HG02885 (cell line): ENCODE results near the gene NAB2.
A peak's percentile ranks its signal among the peaks of the same experiment; 100 is the strongest.
"Not testable (repeated sequence)": the region's sequence is repeated elsewhere in the genome, so short reads cannot be mapped to it uniquely, and the experiment has no call there.

ENCODE experiments used
- ATAC-seq: cut with Tn5 transposase; IDR thresholded peaks from one replicate; pipeline ENCODE4 v1.9.1; 2021; ENCODE audit warnings: mild to moderate bottlenecking; ENCODE audit not compliant: unreplicated experiment, poor library complexity

The NAB2 gene

GRCh38 chr12:57088354-57089270 lies at the start of gene NAB2:
NAB2 (plus strand) TSS chr12:57089114; CDS start chr12:57089272, 158 bp downstream.
- ATAC-seq: peak; percentile 57

GRCh38 chr12:57040211-57040610 lies 48.7 kb upstream of the NAB2 start:
- no peak for ATAC-seq

GRCh38 chr12:57040750-57041149 lies 48.2 kb upstream of the NAB2 start:
- no peak for ATAC-seq

GRCh38 chr12:57042695-57043094 lies 46.2 kb upstream of the NAB2 start:
- ATAC-seq: no peak

- no peak for ATAC-seq
Measured at GRCh38 chr12:57044468-57044867, 44.4 kb upstream of the NAB2 start.

- ATAC-seq: no peak
Measured at GRCh38 chr12:57044889-57045288, 44.0 kb upstream of the NAB2 start.

- no peak for ATAC-seq
Measured at GRCh38 chr12:57046086-57046791, 42.7 kb upstream of the NAB2 start.

- ATAC-seq: no peak
Measured at GRCh38 chr12:57046947-57047890, 41.7 kb upstream of the NAB2 start.

GRCh38 chr12:57047981-57048380 lies 40.9 kb upstream of the NAB2 start:
- ATAC-seq: no peak

- no peak for ATAC-seq
Measured at GRCh38 chr12:57048423-57049118, 40.3 kb upstream of the NAB2 start.

- ATAC-seq: no peak
Measured at GRCh38 chr12:57049119-57049446, 39.8 kb upstream of the NAB2 start.

GRCh38 chr12:57049890-57050289 lies 39.0 kb upstream of the NAB2 start, which contains the start of gene MYO1A:
MYO1A (minus strand) TSS chr12:57050129; CDS start chr12:57048323, 1,806 bp downstream.
- no peak for ATAC-seq

- no peak for ATAC-seq
Measured at GRCh38 chr12:57051011-57051410, 37.9 kb upstream of the NAB2 start.

GRCh38 chr12:57053146-57053545 lies 35.8 kb upstream of the NAB2 start:
- not testable (repeated sequence) for ATAC-seq

GRCh38 chr12:57053901-57054300 lies 35.0 kb upstream of the NAB2 start:
- not testable (repeated sequence) for ATAC-seq

GRCh38 chr12:57055824-57056223 lies 33.1 kb upstream of the NAB2 start:
- no peak for ATAC-seq

GRCh38 chr12:57057067-57057751 lies 31.7 kb upstream of the NAB2 start:
- ATAC-seq: no peak

GRCh38 chr12:57058454-57058853 lies 30.5 kb upstream of the NAB2 start:
- ATAC-seq: peak; percentile 59

GRCh38 chr12:57063991-57064685 lies 24.8 kb upstream of the NAB2 start:
- peak; percentile 82 for ATAC-seq
